Gastrocnemius medialis (tissue), 4 donors: ENCODE measurements around the gene THRB. TPM values are rescaled to one million over a fixed set of nuclear protein-coding genes. Genes with fewer than 3 reads are reported as not detected.
A peak's percentile ranks its signal among the peaks of the same experiment; 100 is the strongest.

ENCODE experiments used
- ATAC-seq, 2 donors: fragments of 150-250 bp; one replicate each; pipeline ENCODE4 v1.9.1; 2016
- DNase-seq, 2 donors: peaks; one replicate each; pipeline ENCODE4 v3.0.0-alpha.2; 2019
- H3K27ac ChIP-seq, 4 donors: fragments of 200-600 bp; sonication (generic); 1 replicate in 1 of 4; 2 replicates in 3 of 4; pipeline ENCODE4 v1.5.1; 2016 to 2018; ENCODE audit warnings: mild to moderate bottlenecking in 2 of 4, moderate library complexity in 1 of 4
- H3K27me3 ChIP-seq, 3 donors: fragments of 200-600 bp; sonication (generic) in 2 of 3; 1 replicate in 1 of 3; 2 replicates in 2 of 3; pipeline versions ENCODE4 v1.5.1 to v1.6.0; 2016 to 2019; ENCODE audit warnings: mild to moderate bottlenecking in 1 of 3, moderate library complexity in 1 of 3
- H3K36me3 ChIP-seq, 2 donors: fragments of 200-600 bp; sonication (generic) in 1 of 2; one replicate each; pipeline ENCODE4 v1.5.1; 2017 to 2018
- H3K4me1 ChIP-seq, 2 donors: fragments of 200-600 bp; sonication (generic) in 1 of 2; one replicate each; pipeline ENCODE4 v1.5.1; 2016 to 2017; ENCODE audit warnings: mild to moderate bottlenecking in 2 of 2
- H3K4me3 ChIP-seq, 4 donors: fragments of 200-600 bp; sonication (generic) in 3 of 4; 1 replicate in 1 of 4; 2 replicates in 3 of 4; pipeline ENCODE4 v1.5.1; 2016 to 2019; ENCODE audit warnings: mild to moderate bottlenecking in 2 of 4
- H3K9me3 ChIP-seq, 3 donors: fragments of 200-600 bp; sonication (generic) in 2 of 3; 1 replicate in 1 of 3; 2 replicates in 2 of 3; pipeline ENCODE4 v1.5.1; 2016 to 2019
- POLR2A ChIP-seq, 2 donors: fragments of 450-650 bp; IDR thresholded peaks; one replicate each; pipeline ENCODE4 v1.6.1; 2017; ENCODE audit warnings: antibody characterized with exemption in 2 of 2, mild to moderate bottlenecking in 2 of 2, moderate library complexity in 2 of 2
- in situ Hi-C, 4 donors: fragments of 200-750 bp; cut with MboI; loops; one replicate each; pipeline versions ENCODE4 v1.15.0 to v1.8.0; 2017; ENCODE audit warnings: low sequenced_read_pairs in 4 of 4
- intact Hi-C: fragments of 100-400 bp; cut with DNase I; formaldehyde crosslinking; loops from one replicate; pipeline ENCODE4 v1.15.1; 2023; ENCODE audit warnings: low total_unique reads
- total RNA-seq, 4 donors: library from RNA; depleted of rRNA; stranded (reverse); fragments of >200 nt; gene quantifications; one replicate each; pipeline versions ENCODE4 v1.1.0 to v1.2.3, GENCODE V29; 2016
- TF ChIP-seq, protein P1 (sequence below), 5 experiments: fragments of 450-650 bp in 3 of 5; fragments of 200-600 bp in 2 of 5; sonication (generic) in 2 of 5; IDR thresholded peaks in 4 of 5; conservative IDR thresholded peaks in 1 of 5; 1 replicate in 4 of 5; 2 replicates in 1 of 5; pipeline ENCODE4 v1.5.1; 2016 to 2019; ENCODE audit warnings: antibody characterized with exemption in 5 of 5, mild to moderate bottlenecking in 3 of 5, moderate library complexity in 3 of 5

The THRB gene
- total RNA-seq, 4 donors from 2014 or later, result 20.1 to 60.0 (median 25.3) TPM

DNA sequence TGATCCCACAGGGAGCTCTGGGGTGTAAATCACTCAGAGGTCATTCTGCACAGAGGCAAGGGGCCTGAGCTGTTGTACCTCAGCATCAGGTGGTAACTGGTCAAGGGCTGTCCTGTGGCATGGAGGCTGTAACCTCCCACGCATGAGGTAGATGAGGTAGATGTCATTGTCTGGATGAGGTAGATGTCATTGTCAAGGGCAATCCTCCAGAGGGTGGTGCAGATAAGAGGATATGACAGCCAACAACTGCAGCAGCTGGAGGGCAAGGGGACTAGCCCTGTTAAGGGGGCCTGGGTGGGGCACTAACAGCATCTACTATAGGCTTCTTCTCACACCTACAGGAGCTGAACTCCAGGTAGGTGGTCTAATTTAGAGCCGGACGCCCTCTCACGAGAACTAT is 55.6 kb downstream of the THRB start:
- in situ Hi-C loops (no loop called here), intact Hi-C loops (no loop called here)
- TF ChIP-seq, protein P1, sequence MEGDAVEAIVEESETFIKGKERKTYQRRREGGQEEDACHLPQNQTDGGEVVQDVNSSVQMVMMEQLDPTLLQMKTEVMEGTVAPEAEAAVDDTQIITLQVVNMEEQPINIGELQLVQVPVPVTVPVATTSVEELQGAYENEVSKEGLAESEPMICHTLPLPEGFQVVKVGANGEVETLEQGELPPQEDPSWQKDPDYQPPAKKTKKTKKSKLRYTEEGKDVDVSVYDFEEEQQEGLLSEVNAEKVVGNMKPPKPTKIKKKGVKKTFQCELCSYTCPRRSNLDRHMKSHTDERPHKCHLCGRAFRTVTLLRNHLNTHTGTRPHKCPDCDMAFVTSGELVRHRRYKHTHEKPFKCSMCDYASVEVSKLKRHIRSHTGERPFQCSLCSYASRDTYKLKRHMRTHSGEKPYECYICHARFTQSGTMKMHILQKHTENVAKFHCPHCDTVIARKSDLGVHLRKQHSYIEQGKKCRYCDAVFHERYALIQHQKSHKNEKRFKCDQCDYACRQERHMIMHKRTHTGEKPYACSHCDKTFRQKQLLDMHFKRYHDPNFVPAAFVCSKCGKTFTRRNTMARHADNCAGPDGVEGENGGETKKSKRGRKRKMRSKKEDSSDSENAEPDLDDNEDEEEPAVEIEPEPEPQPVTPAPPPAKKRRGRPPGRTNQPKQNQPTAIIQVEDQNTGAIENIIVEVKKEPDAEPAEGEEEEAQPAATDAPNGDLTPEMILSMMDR (IDR thresholded peaks at IDR 0.05 in 4 of 5, conservative IDR thresholded peaks at IDR 0.05 in 1 of 5), result no peak
- no peak for TF ChIP-seq POLR2A (IDR thresholded peaks at IDR 0.05)
- Histone ChIP-seq H3K36me3 (no peaks in the 10 kb centered on the region), H3K4me3 (no peak overlapping the region), H3K27ac (no peak overlapping the region), H3K27me3 (no peaks in the 10 kb centered on the region), H3K9me3 (no peaks in the 10 kb centered on the region), H3K4me1 (peaks cover 34 to 45% of the 10 kb centered on the region in 2 donors)
- ATAC-seq (no peak), DNase-seq (no peak)

DNA sequence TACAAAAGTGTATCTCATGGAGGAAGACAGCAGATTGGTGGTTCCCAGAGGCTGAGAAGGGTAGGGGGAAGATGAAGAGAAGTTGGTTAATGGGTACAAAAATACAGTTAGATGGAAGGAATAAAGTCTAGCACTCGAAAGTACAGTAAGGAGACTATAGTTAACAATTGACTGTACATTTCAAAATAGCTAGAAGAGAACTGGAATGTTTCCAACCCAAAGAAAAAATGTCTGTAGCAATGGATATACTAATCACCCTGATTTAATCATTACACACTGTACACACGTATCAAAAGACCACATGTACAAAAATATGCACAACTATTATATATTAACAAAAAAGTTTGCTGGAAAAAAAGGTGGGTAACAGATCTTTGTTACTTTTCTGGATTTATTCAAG is 57.3 kb downstream of the THRB start:
- in situ Hi-C loops (no loop called here), intact Hi-C loops (no loop called here)
- H3K4me3 ChIP-seq, result no peak overlapping the region
- no peaks in the 10 kb centered on the region for H3K36me3 ChIP-seq
- H3K4me1 ChIP-seq, result peaks cover 39 to 49% of the 10 kb centered on the region in 2 donors
- TF ChIP-seq, protein P1 (IDR thresholded peaks at IDR 0.05 in 4 of 5, conservative IDR thresholded peaks at IDR 0.05 in 1 of 5), result no peak
- no peak for TF ChIP-seq POLR2A (IDR thresholded peaks at IDR 0.05)
- no peaks in the 10 kb centered on the region for H3K27me3 ChIP-seq
- DNase-seq (no peak), ATAC-seq (no peak)
- no peak overlapping the region for H3K27ac ChIP-seq
- H3K9me3 ChIP-seq, result no peaks in the 10 kb centered on the region

DNA sequence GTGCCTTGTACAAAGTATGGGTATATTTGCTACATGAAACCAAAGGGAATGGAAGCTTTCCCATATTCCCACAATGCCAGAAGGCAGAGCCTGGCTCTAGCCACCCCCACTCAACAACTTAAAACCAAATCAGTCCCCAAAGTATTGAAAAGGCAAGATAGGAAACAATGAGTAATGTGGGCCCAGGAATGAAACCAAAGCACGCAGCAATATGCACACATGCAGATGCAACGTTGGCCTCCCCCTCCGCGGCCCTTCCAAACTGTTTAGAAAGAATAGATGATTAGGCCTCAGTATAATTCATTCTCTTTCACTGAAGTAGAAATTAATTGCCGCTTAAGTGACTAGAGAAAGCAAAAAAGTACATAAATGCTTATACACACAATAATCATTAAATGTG is 59.1 kb downstream of the THRB start:
- no peak for TF ChIP-seq POLR2A (IDR thresholded peaks at IDR 0.05)
- TF ChIP-seq, protein P1 (IDR thresholded peaks at IDR 0.05 in 4 of 5, conservative IDR thresholded peaks at IDR 0.05 in 1 of 5), result no peak
- DNase-seq, result no peak
- Histone ChIP-seq H3K4me1 (peaks cover 29 to 39% of the 10 kb centered on the region in 2 donors), H3K9me3 (no peaks in the 10 kb centered on the region), H3K27ac (peak overlapping the region in 1 of 4 donors; percentile 78), H3K36me3 (no peaks in the 10 kb centered on the region), H3K4me3 (no peak overlapping the region), H3K27me3 (no peaks in the 10 kb centered on the region)
- in situ Hi-C loops (no loop called here), intact Hi-C loops (no loop called here)
- ATAC-seq, result no peak

DNA sequence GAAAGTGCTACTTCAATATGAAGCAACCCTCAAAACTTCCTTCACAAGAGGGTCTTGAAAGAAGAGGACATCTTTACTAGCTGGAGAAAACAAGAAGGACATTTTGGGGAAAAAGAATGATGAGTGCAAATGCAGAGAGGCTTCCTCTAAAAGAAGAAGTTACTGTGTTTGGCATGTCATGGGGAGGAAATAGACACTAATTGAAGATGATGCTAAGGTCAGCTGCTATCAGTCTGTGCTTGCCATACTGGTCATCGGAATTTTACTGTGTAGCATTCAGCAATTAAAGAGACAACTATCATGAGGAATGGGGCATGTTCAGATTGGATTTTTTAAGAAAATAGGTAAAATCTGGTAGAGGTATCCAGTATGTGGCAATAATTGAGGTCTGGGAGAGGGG is 60.0 kb downstream of the THRB start:
- in situ Hi-C loops, result no loop called here
- no peak for TF ChIP-seq POLR2A (IDR thresholded peaks at IDR 0.05)
- TF ChIP-seq, protein P1 (IDR thresholded peaks at IDR 0.05 in 4 of 5, conservative IDR thresholded peaks at IDR 0.05 in 1 of 5), result no peak
- H3K4me1 ChIP-seq, result peaks cover 29 to 39% of the 10 kb centered on the region in 2 donors
- no peak overlapping the region for H3K4me3 ChIP-seq
- peak in 1 of 2 donors; percentile 20 for ATAC-seq
- H3K27ac ChIP-seq, result peak overlapping the region in 2 of 4 donors; percentile 35 to 78
- intact Hi-C loops, result no loop called here
- H3K36me3 ChIP-seq, result no peaks in the 10 kb centered on the region
- DNase-seq, result no peak
- H3K27me3 ChIP-seq, result no peaks in the 10 kb centered on the region
- H3K9me3 ChIP-seq, result no peaks in the 10 kb centered on the region
